Left forelimb (tissue), 1 donor: ENCODE results near the gene RAB3A.

Experiments used
- DNase-seq: peaks from one replicate; pipeline ENCODE4 v3.0.0-alpha.2; 2018; ENCODE audit warnings: low spot score

Gene RAB3A

GRCh38 chr19:18150776-18151624 is 52.8 kb downstream of the RAB3A start:
- DNase-seq, result no peak

GRCh38 chr19:18149596-18149975 is 54.3 kb downstream of the RAB3A start:
- DNase-seq, result no peak

- no peak for DNase-seq
These were observed 56.4 kb downstream of the RAB3A start for GRCh38 chr19:18147396-18147795.
